ENCODE measurements around the gene TAF5L.

GRCh38 chr1:229590119-229590518 is 35.8 kb downstream of the TAF5L start:
- TF ChIP-seq CTCF (IDR thresholded peaks at IDR 0.05) = no peak
- TF ChIP-seq POLR2A (IDR thresholded peaks at IDR 0.05) = no peak

Data from vagina (tissue), 2 donors.